Smooth muscle cell (in vitro differentiated cells): ENCODE measurements around the gene PRKN. TPM values are rescaled to one million over a fixed set of nuclear protein-coding genes. Genes with fewer than 3 reads are reported as not detected.

Experiments used
- DNase-seq: peaks from one replicate; lab custom pipeline; 2025; ENCODE audit not compliant: unreplicated experiment; lab: John Stamatoyannopoulos, UW
- H2AFZ ChIP-seq: fragments of 200-600 bp; sonication (generic); 2 replicates; pipeline ENCODE4 v1.6.0; 2016; ENCODE audit warnings: antibody characterized with exemption, low read depth, mild to moderate bottlenecking
- H3F3A ChIP-seq: fragments of 200-600 bp; sonication (generic); 2 replicates; pipeline ENCODE4 v1.6.0; 2017; ENCODE audit warnings: antibody characterized with exemption, low read depth
- H3K27ac ChIP-seq: fragments of 200-600 bp; sonication (generic); 2 replicates; pipeline ENCODE4 v1.5.1; 2016; ENCODE audit warnings: low read depth, mild to moderate bottlenecking
- H3K27me3 ChIP-seq: fragments of 200-600 bp; sonication (generic); 2 replicates; pipeline ENCODE4 v1.6.1; 2016; ENCODE audit warnings: low read depth, mild to moderate bottlenecking
- H3K36me3 ChIP-seq: fragments of 200-600 bp; sonication (generic); 2 replicates; pipeline ENCODE4 v1.5.1; 2016; ENCODE audit warnings: low read depth
- H3K4me1 ChIP-seq: fragments of 200-600 bp; sonication (generic); 2 replicates; pipeline ENCODE4 v1.5.1; 2016; ENCODE audit warnings: low read depth
- H3K4me2 ChIP-seq: fragments of 200-600 bp; sonication (generic); 2 replicates; pipeline ENCODE4 v1.6.0; 2016; ENCODE audit warnings: mild to moderate bottlenecking
- H3K4me3 ChIP-seq: fragments of 200-600 bp; sonication (generic); 2 replicates; pipeline ENCODE4 v1.5.1; 2016; ENCODE audit warnings: mild to moderate bottlenecking
- H3K79me2 ChIP-seq: fragments of 200-600 bp; sonication (generic); 2 replicates; pipeline ENCODE4 v1.6.0; 2016; ENCODE audit warnings: low read depth, mild to moderate bottlenecking
- H3K9ac ChIP-seq: fragments of 200-600 bp; sonication (generic); 2 replicates; pipeline ENCODE4 v1.6.0; 2016; ENCODE audit warnings: low read depth
- H3K9me3 ChIP-seq: fragments of 200-600 bp; sonication (generic); replicated peaks from 2 replicates; pipeline ENCODE4 v1.5.1; 2016; ENCODE audit warnings: low read depth
- H4K20me1 ChIP-seq: fragments of 200-600 bp; sonication (generic); 2 replicates; pipeline ENCODE4 v1.6.0; 2016; ENCODE audit warnings: low read depth
- CTCF ChIP-seq: fragments of 200-600 bp; sonication (generic); IDR thresholded peaks from 2 replicates; pipeline ENCODE4 v1.5.1; 2017; ENCODE audit warnings: borderline replicate concordance, mild to moderate bottlenecking, antibody characterized with exemption; ENCODE audit not compliant: insufficient read depth, poor library complexity, severe bottlenecking
- WGBS: methylation state at CpG from one replicate; pipeline ENCODE4 v1.1.7; 2016; ENCODE audit warnings: low lambda C conversion rate; 5-methylcytosine and 5-hydroxymethylcytosine counted together
- polyA plus RNA-seq: library from polyadenylated mRNA; unstranded; fragments of >200 nt; fragmentation: Nextera tagmentation; extraction: Ambion mirVana; gene quantifications from 2 replicates; pipeline ENCODE4 v1.2.1, GENCODE V29; 2016
- total RNA-seq: library from RNA; depleted of rRNA; stranded (reverse); fragments of >200 nt; gene quantifications from 2 replicates; pipeline ENCODE4 v1.2.3, GENCODE V29; 2014

PRKN gene
- total and polyA plus RNA-seq, 2 experiments from 2014 or later: 0.81 to 5.1 TPM

GRCh38 chr6:162670345-162670744 lies 57.2 kb downstream of the PRKN start:
- no peak overlapping the region for H3K4me3 ChIP-seq
- no peaks in the 10 kb centered on the region for H3K36me3 ChIP-seq
- H3K79me2 ChIP-seq: no peaks in the 10 kb centered on the region
- 94% methylated on average over 3 of the region's 3 CpGs for WGBS
- H4K20me1 ChIP-seq: no peaks in the 10 kb centered on the region
- no peaks in the 10 kb centered on the region for H3K4me1 ChIP-seq
- H2AFZ ChIP-seq: no peak overlapping the region
- no peak overlapping the region for H3K4me2 ChIP-seq
- no peak overlapping the region for H3K9ac ChIP-seq
- no peaks in the 10 kb centered on the region for H3F3A ChIP-seq
- H3K27ac ChIP-seq: no peak overlapping the region
- TF ChIP-seq CTCF: no peak
- no peak for DNase-seq
- H3K27me3 ChIP-seq: no peaks in the 10 kb centered on the region
- no peaks in the 10 kb centered on the region for H3K9me3 ChIP-seq

- TF ChIP-seq CTCF: no peak
- WGBS: 97% methylated on average over 2 of the region's 2 CpGs
- no peak for DNase-seq
- Histone ChIP-seq H3K4me2 (no peak overlapping the region), H3K9ac (no peak overlapping the region), H4K20me1 (no peaks in the 10 kb centered on the region), H3F3A (no peaks in the 10 kb centered on the region), H3K79me2 (no peaks in the 10 kb centered on the region), H3K27me3 (no peaks in the 10 kb centered on the region), H2AFZ (no peak overlapping the region), H3K36me3 (no peaks in the 10 kb centered on the region), H3K4me1 (no peaks in the 10 kb centered on the region), H3K9me3 (no peaks in the 10 kb centered on the region), H3K4me3 (no peak overlapping the region), H3K27ac (no peak overlapping the region)
Measured at GRCh38 chr6:162666246-162666645, 61.3 kb downstream of the PRKN start.

GRCh38 chr6:162653808-162654207 lies 73.8 kb downstream of the PRKN start:
- Histone ChIP-seq H3K79me2 (no peaks in the 10 kb centered on the region), H3K4me2 (no peak overlapping the region), H3K9ac (no peak overlapping the region), H3K36me3 (no peaks in the 10 kb centered on the region), H3K27ac (no peak overlapping the region), H3K4me3 (no peak overlapping the region), H3K27me3 (no peaks in the 10 kb centered on the region), H3K4me1 (no peaks in the 10 kb centered on the region), H3K9me3 (no peaks in the 10 kb centered on the region), H2AFZ (no peak overlapping the region), H4K20me1 (no peaks in the 10 kb centered on the region), H3F3A (no peaks in the 10 kb centered on the region)
- 95% methylated on average over 2 of the region's 2 CpGs for WGBS
- no peak for DNase-seq
- no peak for TF ChIP-seq CTCF

- Histone ChIP-seq H3K9me3 (no peaks in the 10 kb centered on the region), H3K27ac (no peak overlapping the region), H3K79me2 (no peaks in the 10 kb centered on the region), H3K4me3 (no peak overlapping the region), H3K4me1 (no peaks in the 10 kb centered on the region), H3K27me3 (no peaks in the 10 kb centered on the region), H4K20me1 (no peaks in the 10 kb centered on the region), H3K4me2 (no peak overlapping the region), H3K9ac (no peak overlapping the region), H3K36me3 (no peaks in the 10 kb centered on the region), H2AFZ (no peak overlapping the region), H3F3A (no peaks in the 10 kb centered on the region)
- DNase-seq: no peak
- 89% methylated on average over 3 of the region's 3 CpGs for WGBS
- no peak for TF ChIP-seq CTCF
Measured at GRCh38 chr6:162651505-162651904, 76.1 kb downstream of the PRKN start.
